Smooth muscle cell (in vitro differentiated cells): ENCODE measurements around the gene VIPR2. TPM values are rescaled to one million over a fixed set of nuclear protein-coding genes. Genes with fewer than 3 reads are reported as not detected.

Experiments
- DNase-seq: peaks from one replicate; lab custom pipeline; 2025; ENCODE audit not compliant: unreplicated experiment; lab: John Stamatoyannopoulos, UW
- H2AFZ ChIP-seq: fragments of 200-600 bp; sonication (generic); 2 replicates; pipeline ENCODE4 v1.6.0; 2016; ENCODE audit warnings: antibody characterized with exemption, low read depth, mild to moderate bottlenecking
- H3F3A ChIP-seq: fragments of 200-600 bp; sonication (generic); 2 replicates; pipeline ENCODE4 v1.6.0; 2017; ENCODE audit warnings: antibody characterized with exemption, low read depth
- H3K27ac ChIP-seq: fragments of 200-600 bp; sonication (generic); 2 replicates; pipeline ENCODE4 v1.5.1; 2016; ENCODE audit warnings: low read depth, mild to moderate bottlenecking
- H3K27me3 ChIP-seq: fragments of 200-600 bp; sonication (generic); 2 replicates; pipeline ENCODE4 v1.6.1; 2016; ENCODE audit warnings: low read depth, mild to moderate bottlenecking
- H3K36me3 ChIP-seq: fragments of 200-600 bp; sonication (generic); 2 replicates; pipeline ENCODE4 v1.5.1; 2016; ENCODE audit warnings: low read depth
- H3K4me1 ChIP-seq: fragments of 200-600 bp; sonication (generic); 2 replicates; pipeline ENCODE4 v1.5.1; 2016; ENCODE audit warnings: low read depth
- H3K4me2 ChIP-seq: fragments of 200-600 bp; sonication (generic); 2 replicates; pipeline ENCODE4 v1.6.0; 2016; ENCODE audit warnings: mild to moderate bottlenecking
- H3K4me3 ChIP-seq: fragments of 200-600 bp; sonication (generic); 2 replicates; pipeline ENCODE4 v1.5.1; 2016; ENCODE audit warnings: mild to moderate bottlenecking
- H3K79me2 ChIP-seq: fragments of 200-600 bp; sonication (generic); 2 replicates; pipeline ENCODE4 v1.6.0; 2016; ENCODE audit warnings: low read depth, mild to moderate bottlenecking
- H3K9ac ChIP-seq: fragments of 200-600 bp; sonication (generic); 2 replicates; pipeline ENCODE4 v1.6.0; 2016; ENCODE audit warnings: low read depth
- H3K9me3 ChIP-seq: fragments of 200-600 bp; sonication (generic); replicated peaks from 2 replicates; pipeline ENCODE4 v1.5.1; 2016; ENCODE audit warnings: low read depth
- H4K20me1 ChIP-seq: fragments of 200-600 bp; sonication (generic); 2 replicates; pipeline ENCODE4 v1.6.0; 2016; ENCODE audit warnings: low read depth
- WGBS: methylation state at CpG from one replicate; pipeline ENCODE4 v1.1.7; 2016; ENCODE audit warnings: low lambda C conversion rate; 5-methylcytosine and 5-hydroxymethylcytosine counted together
- polyA plus RNA-seq: library from polyadenylated mRNA; unstranded; fragments of >200 nt; fragmentation: Nextera tagmentation; extraction: Ambion mirVana; gene quantifications from 2 replicates; pipeline ENCODE4 v1.2.1, GENCODE V29; 2016
- total RNA-seq: library from RNA; depleted of rRNA; stranded (reverse); fragments of >200 nt; gene quantifications from 2 replicates; pipeline ENCODE4 v1.2.3, GENCODE V29; 2014
- TF ChIP-seq, protein P1 (sequence below): fragments of 200-600 bp; sonication (generic); IDR thresholded peaks from 2 replicates; pipeline ENCODE4 v1.5.1; 2017; ENCODE audit warnings: borderline replicate concordance, mild to moderate bottlenecking, antibody characterized with exemption; ENCODE audit not compliant: insufficient read depth, poor library complexity, severe bottlenecking

The VIPR2 gene
- total and polyA plus RNA-seq, 2 experiments from 2014 or later: not detected

DNA sequence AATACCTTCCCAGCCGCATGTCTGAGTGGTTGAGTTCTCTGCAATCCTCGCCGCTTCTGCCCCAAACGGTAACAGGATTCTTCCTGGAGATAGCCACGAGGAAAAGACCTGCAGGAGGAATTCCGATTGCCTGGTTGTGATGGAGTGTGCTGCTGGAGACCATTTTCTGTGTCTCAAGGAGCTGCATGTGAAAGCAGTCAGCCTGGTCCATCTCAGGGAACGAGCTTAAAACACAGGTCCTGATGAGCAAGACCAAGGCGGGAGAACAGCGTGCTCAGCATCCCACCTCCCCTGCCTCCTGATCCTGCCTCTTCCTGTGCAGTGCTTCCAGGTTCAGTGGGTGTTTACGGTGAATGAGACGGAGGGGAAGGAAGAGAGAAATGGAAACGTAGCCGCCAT is 26.5 kb downstream of the VIPR2 start:
- peaks cover 22% of the 10 kb centered on the region for H3K27me3 ChIP-seq
- peaks cover 10% of the 10 kb centered on the region for H3K4me1 ChIP-seq
- H3K4me3 ChIP-seq: no peak overlapping the region
- no peak overlapping the region for H3K9ac ChIP-seq
- WGBS: 84% methylated on average over 13 of the region's 13 CpGs
- TF ChIP-seq, protein P1, sequence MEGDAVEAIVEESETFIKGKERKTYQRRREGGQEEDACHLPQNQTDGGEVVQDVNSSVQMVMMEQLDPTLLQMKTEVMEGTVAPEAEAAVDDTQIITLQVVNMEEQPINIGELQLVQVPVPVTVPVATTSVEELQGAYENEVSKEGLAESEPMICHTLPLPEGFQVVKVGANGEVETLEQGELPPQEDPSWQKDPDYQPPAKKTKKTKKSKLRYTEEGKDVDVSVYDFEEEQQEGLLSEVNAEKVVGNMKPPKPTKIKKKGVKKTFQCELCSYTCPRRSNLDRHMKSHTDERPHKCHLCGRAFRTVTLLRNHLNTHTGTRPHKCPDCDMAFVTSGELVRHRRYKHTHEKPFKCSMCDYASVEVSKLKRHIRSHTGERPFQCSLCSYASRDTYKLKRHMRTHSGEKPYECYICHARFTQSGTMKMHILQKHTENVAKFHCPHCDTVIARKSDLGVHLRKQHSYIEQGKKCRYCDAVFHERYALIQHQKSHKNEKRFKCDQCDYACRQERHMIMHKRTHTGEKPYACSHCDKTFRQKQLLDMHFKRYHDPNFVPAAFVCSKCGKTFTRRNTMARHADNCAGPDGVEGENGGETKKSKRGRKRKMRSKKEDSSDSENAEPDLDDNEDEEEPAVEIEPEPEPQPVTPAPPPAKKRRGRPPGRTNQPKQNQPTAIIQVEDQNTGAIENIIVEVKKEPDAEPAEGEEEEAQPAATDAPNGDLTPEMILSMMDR: no peak
- H2AFZ ChIP-seq: no peak overlapping the region
- no peaks in the 10 kb centered on the region for H3F3A ChIP-seq
- H3K79me2 ChIP-seq: no peaks in the 10 kb centered on the region
- H3K4me2 ChIP-seq: no peak overlapping the region
- no peak overlapping the region for H3K27ac ChIP-seq
- H4K20me1 ChIP-seq: no peaks in the 10 kb centered on the region
- DNase-seq: no peak
- no peaks in the 10 kb centered on the region for H3K36me3 ChIP-seq
- no peaks in the 10 kb centered on the region for H3K9me3 ChIP-seq

DNA sequence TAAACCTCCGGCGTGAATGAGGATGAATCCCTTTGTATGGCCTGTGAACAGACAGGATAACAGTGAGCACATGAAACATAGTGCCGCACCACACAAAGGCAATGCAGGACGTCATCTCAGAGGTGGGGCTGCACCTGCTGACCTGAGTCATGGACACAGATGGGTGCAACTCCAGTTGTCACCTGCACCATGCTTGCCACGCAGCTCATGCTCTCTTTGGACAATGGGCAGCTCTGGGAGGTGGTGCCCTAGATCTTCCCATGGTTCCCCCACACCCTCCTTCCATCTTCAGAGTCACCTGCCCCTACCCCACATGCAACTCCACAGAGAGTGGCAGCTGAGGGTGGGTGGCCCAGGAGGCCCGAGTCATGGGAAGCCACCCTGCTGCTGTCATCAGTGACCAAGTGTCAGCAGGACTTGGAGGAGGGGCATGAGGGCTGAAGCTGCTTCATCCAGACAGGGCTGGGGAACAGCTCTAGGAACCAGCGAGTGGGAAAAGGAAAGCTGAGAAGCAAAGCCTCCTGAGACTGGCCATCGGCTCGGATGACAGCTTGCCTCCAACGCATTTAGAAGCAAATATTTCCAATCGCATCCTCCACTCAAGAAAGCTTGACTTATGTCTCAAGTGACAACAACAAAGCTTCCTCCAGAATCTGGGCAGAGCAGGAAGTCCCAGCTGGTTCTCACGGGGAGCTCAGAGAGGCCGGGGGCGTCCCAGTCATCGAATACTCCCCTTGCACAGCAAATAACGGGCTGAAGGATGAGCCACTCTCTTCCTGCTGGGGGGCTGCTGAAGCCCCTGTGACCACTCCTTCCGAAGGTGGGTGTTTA is 27.1 kb downstream of the VIPR2 start:
- Histone ChIP-seq H3K9me3 (no peaks in the 10 kb centered on the region), H3K4me2 (no peak overlapping the region), H3K4me3 (no peak overlapping the region), H4K20me1 (no peaks in the 10 kb centered on the region), H3F3A (no peaks in the 10 kb centered on the region), H3K36me3 (no peaks in the 10 kb centered on the region), H3K4me1 (peaks cover 10% of the 10 kb centered on the region), H3K27ac (no peak overlapping the region), H3K79me2 (no peaks in the 10 kb centered on the region), H2AFZ (no peak overlapping the region), H3K27me3 (peaks cover 23% of the 10 kb centered on the region), H3K9ac (no peak overlapping the region)
- TF ChIP-seq, protein P1: no peak
- no peak for DNase-seq
- 84% methylated on average over 17 of the region's 17 CpGs for WGBS

DNA sequence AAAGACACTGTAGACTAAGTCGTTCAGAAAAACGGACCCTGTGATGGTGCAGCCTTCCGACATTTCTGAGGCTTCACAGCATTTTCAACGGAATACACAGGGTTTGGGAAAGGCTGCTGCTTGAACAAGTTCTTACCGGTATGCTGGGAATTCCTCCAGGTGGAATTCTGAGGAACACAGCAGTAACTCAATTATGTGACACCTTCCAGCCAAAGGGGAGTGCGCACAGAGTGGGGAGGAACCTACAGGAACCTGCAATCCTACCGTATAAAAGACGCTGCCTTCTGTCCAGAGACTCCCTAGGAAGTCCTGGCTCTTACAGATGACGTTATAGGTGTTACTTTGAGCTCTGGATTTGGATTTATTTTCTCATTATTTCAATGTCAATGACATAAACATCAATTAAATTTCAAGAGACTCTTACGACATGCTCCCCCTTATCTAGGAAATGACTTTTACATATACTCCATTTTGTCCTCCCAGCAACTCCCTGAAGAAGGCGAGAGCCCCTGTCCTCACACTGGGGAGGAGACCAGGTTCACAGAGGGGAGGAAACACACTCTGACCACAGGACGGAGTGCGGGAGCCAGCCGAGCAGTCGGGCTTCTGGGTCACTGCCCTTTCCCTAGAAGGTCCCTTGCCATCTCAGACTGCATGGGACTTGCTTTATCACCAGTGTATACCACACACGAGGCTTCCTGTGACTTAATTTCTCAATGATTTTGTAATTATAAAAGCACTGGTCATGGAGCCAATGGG is 27.9 kb downstream of the VIPR2 start:
- H3K9ac ChIP-seq: no peak overlapping the region
- H2AFZ ChIP-seq: no peak overlapping the region
- peaks cover 25% of the 10 kb centered on the region for H3K27me3 ChIP-seq
- H3F3A ChIP-seq: no peaks in the 10 kb centered on the region
- H3K9me3 ChIP-seq: no peaks in the 10 kb centered on the region
- no peaks in the 10 kb centered on the region for H4K20me1 ChIP-seq
- DNase-seq: no peak
- H3K4me2 ChIP-seq: no peak overlapping the region
- H3K36me3 ChIP-seq: no peaks in the 10 kb centered on the region
- H3K79me2 ChIP-seq: no peaks in the 10 kb centered on the region
- peaks cover 10% of the 10 kb centered on the region for H3K4me1 ChIP-seq
- no peak overlapping the region for H3K4me3 ChIP-seq
- WGBS: 85% methylated on average over 16 of the region's 16 CpGs
- H3K27ac ChIP-seq: no peak overlapping the region
- TF ChIP-seq, protein P1: no peak
